Activated naive CD8-positive, alpha-beta T cell treated with anti-CD3 and anti-CD28 coated beads for 36 hours (primary cell): ENCODE measurements around the gene FNIP2. TPM values are rescaled to one million over a fixed set of nuclear protein-coding genes. Genes with fewer than 3 reads are reported as not detected.
A peak's percentile ranks its signal among the peaks of the same experiment; 100 is the strongest.
"Not testable (repeated sequence)": the region's sequence is repeated elsewhere in the genome, so short reads cannot be mapped to it uniquely, and the experiment has no call there.

ENCODE experiments used
- DNase-seq: peaks from one replicate; pipeline ENCODE4 v3.0.0; 2021
- H3K27ac Mint-ChIP-seq: one replicate; pipeline ENCODE4 v1.8.0; 2022; ENCODE audit warnings: mild to moderate bottlenecking, moderate library complexity, mixed read lengths
- H3K27me3 Mint-ChIP-seq: one replicate; pipeline ENCODE4 v1.8.0; 2022; ENCODE audit warnings: mild to moderate bottlenecking, mixed read lengths
- H3K36me3 Mint-ChIP-seq: one replicate; pipeline ENCODE4 v1.8.0; 2021; ENCODE audit warnings: mild to moderate bottlenecking, mixed read lengths
- H3K4me1 Mint-ChIP-seq: one replicate; pipeline ENCODE4 v1.8.0; 2021; ENCODE audit warnings: mixed read lengths
- H3K4me3 Mint-ChIP-seq: one replicate; pipeline ENCODE4 v1.8.0; 2022; ENCODE audit warnings: mild to moderate bottlenecking, moderate library complexity, mixed read lengths
- H3K9me3 Mint-ChIP-seq: one replicate; pipeline ENCODE4 v1.8.0; 2022; ENCODE audit warnings: mixed read lengths
- total RNA-seq, 2 experiments: library from RNA; stranded (reverse); gene quantifications; one replicate each; pipeline ENCODE4 v1.2.3, GENCODE V29; 2021

The FNIP2 gene
- total RNA-seq, 2 experiments from 2014 or later, result 10.9 to 11.5 TPM

- DNase-seq, result no peak
- Mint-ChIP-seq H3K4me3 (no peak overlapping the region), H3K27ac (no peak overlapping the region), H3K9me3 (peaks cover 2% of the 10 kb centered on the region), H3K4me1 (no peaks in the 10 kb centered on the region), H3K27me3 (peaks cover 13% of the 10 kb centered on the region), H3K36me3 (peaks cover 3% of the 10 kb centered on the region)
These were observed 14.2 kb upstream of the FNIP2 start for GRCh38 chr4:158754385-158755180.

- H3K27ac Mint-ChIP-seq, H3K4me1 Mint-ChIP-seq, H3K36me3 Mint-ChIP-seq, H3K9me3 Mint-ChIP-seq, DNase-seq, H3K4me3 Mint-ChIP-seq: not testable (repeated sequence)
- peaks cover 15% of the 10 kb centered on the region for H3K27me3 Mint-ChIP-seq
These were observed 13.0 kb upstream of the FNIP2 start for GRCh38 chr4:158755819-158756218.

- Mint-ChIP-seq H3K36me3 (peaks cover 3% of the 10 kb centered on the region), H3K27ac (no peak overlapping the region), H3K4me1 (peaks cover 1% of the 10 kb centered on the region), H3K27me3 (peaks cover 16% of the 10 kb centered on the region), H3K9me3 (peaks cover 2% of the 10 kb centered on the region), H3K4me3 (no peak overlapping the region)
- DNase-seq, result no peak
These were observed 12.2 kb upstream of the FNIP2 start for GRCh38 chr4:158756588-158756987.

GRCh38 chr4:158758142-158758541 lies 10.7 kb upstream of the FNIP2 start:
- Mint-ChIP-seq H3K4me3 (no peak overlapping the region), H3K4me1 (peaks cover 2% of the 10 kb centered on the region), H3K27ac (no peak overlapping the region), H3K36me3 (peaks cover 3% of the 10 kb centered on the region), H3K27me3 (peaks cover 18% of the 10 kb centered on the region), H3K9me3 (peaks cover 2% of the 10 kb centered on the region)
- DNase-seq, result no peak

- Mint-ChIP-seq H3K9me3 (peaks cover 2% of the 10 kb centered on the region), H3K4me1 (peaks cover 2% of the 10 kb centered on the region), H3K36me3 (peaks cover 3% of the 10 kb centered on the region), H3K27ac (no peak overlapping the region), H3K4me3 (no peak overlapping the region), H3K27me3 (peaks cover 18% of the 10 kb centered on the region)
- DNase-seq, result no peak
These were observed 10.1 kb upstream of the FNIP2 start for GRCh38 chr4:158758703-158759102.

GRCh38 chr4:158759539-158759938 lies 9.3 kb upstream of the FNIP2 start:
- not testable (repeated sequence) for H3K9me3 Mint-ChIP-seq, H3K4me3 Mint-ChIP-seq, H3K36me3 Mint-ChIP-seq, DNase-seq, H3K4me1 Mint-ChIP-seq, H3K27ac Mint-ChIP-seq
- H3K27me3 Mint-ChIP-seq, result peaks cover 18% of the 10 kb centered on the region

DNA sequence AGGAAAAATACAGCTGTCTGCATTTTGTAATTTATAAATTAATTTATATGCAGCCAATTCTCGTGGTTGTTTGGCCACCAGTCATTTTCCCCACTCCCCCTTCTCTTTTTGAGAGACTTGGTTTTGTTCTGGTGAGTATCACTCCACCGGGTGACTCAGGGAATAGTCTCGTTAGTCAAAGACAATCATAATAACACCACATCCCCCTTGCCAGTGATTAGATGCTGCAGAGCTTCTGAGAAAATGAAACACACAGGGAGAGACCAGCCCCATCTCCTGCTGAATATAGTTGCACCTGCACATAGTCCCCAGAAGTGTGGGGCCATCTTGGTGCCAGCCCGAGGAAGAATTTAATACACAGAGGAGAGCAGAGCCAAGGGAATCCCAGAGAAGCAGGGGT lies 8.0 kb upstream of the FNIP2 start:
- H3K4me3 Mint-ChIP-seq, result no peak overlapping the region
- DNase-seq, result no peak

GRCh38 chr4:158762553-158762952 lies 6.3 kb upstream of the FNIP2 start:
- DNase-seq, result no peak
- Mint-ChIP-seq H3K36me3 (no peaks in the 10 kb centered on the region), H3K27me3 (peaks cover 15% of the 10 kb centered on the region), H3K9me3 (no peaks in the 10 kb centered on the region), H3K4me3 (no peak overlapping the region), H3K4me1 (peaks cover 7% of the 10 kb centered on the region), H3K27ac (no peak overlapping the region)

More for the DNA sequence above, 8.0 kb upstream of the FNIP2 start:
- Mint-ChIP-seq H3K9me3 (peaks cover 2% of the 10 kb centered on the region), H3K4me1 (peaks cover 2% of the 10 kb centered on the region), H3K27ac (no peak overlapping the region), H3K36me3 (peaks cover 2% of the 10 kb centered on the region), H3K27me3 (peaks cover 18% of the 10 kb centered on the region)

DNA sequence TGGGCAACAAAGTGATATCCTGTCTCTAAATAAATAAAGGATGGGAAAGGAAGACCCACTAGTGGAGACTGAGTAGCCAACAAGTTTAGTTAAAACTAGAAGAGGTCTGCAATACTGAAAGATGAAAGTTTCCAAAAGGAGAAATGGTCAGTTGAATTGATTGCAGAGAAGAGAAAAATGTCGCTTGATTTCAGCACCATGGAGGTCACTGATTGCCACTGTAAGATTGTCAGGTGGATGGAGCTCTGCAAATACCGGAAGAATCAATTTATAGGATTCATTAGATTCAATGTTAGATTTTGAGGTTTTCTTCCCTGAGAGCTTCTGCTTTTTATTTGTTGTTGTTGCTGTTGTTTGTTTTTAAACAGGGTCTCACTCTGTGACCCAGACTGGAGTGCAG lies 5.4 kb upstream of the FNIP2 start:
- no peak overlapping the region for H3K27ac Mint-ChIP-seq
- no peak for DNase-seq
- H3K4me1 Mint-ChIP-seq, result peaks cover 17% of the 10 kb centered on the region
- H3K9me3 Mint-ChIP-seq, result no peaks in the 10 kb centered on the region
- peaks cover 15% of the 10 kb centered on the region for H3K27me3 Mint-ChIP-seq
- no peak overlapping the region for H3K4me3 Mint-ChIP-seq
- no peaks in the 10 kb centered on the region for H3K36me3 Mint-ChIP-seq

- DNase-seq, result no peak
- H3K36me3 Mint-ChIP-seq, result no peaks in the 10 kb centered on the region
- peaks cover 33% of the 10 kb centered on the region for H3K4me1 Mint-ChIP-seq
- no peaks in the 10 kb centered on the region for H3K9me3 Mint-ChIP-seq
- H3K4me3 Mint-ChIP-seq, result no peak overlapping the region
- no peak overlapping the region for H3K27ac Mint-ChIP-seq
- H3K27me3 Mint-ChIP-seq, result peaks cover 3% of the 10 kb centered on the region
These were observed 2.3 kb upstream of the FNIP2 start for GRCh38 chr4:158766434-158767044.

GRCh38 chr4:158767451-158767850 lies 1.4 kb upstream of the FNIP2 start:
- no peak for DNase-seq
- no peaks in the 10 kb centered on the region for H3K27me3 Mint-ChIP-seq
- no peaks in the 10 kb centered on the region for H3K9me3 Mint-ChIP-seq
- no peaks in the 10 kb centered on the region for H3K36me3 Mint-ChIP-seq
- H3K27ac Mint-ChIP-seq, result no peak overlapping the region
- H3K4me3 Mint-ChIP-seq, result peak overlapping the region; percentile 78
- H3K4me1 Mint-ChIP-seq, result peaks cover 38% of the 10 kb centered on the region

DNA sequence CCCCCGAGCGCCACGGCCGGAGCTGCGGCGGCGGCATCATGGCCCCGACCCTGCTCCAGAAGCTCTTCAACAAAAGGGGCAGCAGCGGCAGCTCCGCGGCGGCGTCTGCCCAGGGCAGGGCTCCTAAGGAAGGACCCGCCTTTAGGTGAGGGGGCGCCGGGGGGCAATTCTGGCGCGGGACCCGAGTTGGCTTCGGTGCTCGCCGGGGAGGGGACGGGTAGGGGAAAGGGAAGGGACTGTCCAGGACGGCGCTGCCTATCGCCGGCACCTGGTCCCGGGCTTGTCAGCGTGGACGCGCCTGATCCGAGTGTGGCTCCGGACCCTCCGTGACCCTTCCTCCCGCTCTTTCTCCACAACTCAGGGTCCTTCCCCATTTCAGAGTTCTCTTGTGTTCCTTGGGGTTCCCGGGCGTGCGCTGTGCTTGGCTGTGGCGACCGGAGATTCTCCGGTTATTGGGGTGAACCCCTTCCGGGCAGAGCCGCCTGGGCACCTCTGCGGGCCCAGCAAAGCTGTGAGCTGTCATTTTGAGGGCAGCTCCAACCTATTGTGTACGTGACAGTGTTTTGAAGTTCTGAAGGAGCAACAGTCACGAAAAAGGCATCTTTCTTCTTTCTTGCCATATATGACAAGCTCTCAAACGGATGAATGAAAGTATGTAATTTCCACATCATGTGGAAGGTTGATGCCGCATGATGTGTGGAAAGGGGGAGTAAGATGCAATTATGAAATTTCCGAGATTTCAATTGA lies 522 bp downstream of the FNIP2 start:
- Mint-ChIP-seq H3K4me1 (peaks cover 46% of the 10 kb centered on the region), H3K27me3 (no peaks in the 10 kb centered on the region), H3K36me3 (no peaks in the 10 kb centered on the region), H3K4me3 (peak overlapping the region; percentile 98), H3K9me3 (no peaks in the 10 kb centered on the region), H3K27ac (peak overlapping the region; percentile 96)
- DNase-seq, result peak; percentile 51

GRCh38 chr4:158770671-158771070 lies 1.8 kb downstream of the FNIP2 start:
- H3K36me3 Mint-ChIP-seq, result peaks cover 2% of the 10 kb centered on the region
- no peak for DNase-seq
- no peaks in the 10 kb centered on the region for H3K9me3 Mint-ChIP-seq
- H3K27ac Mint-ChIP-seq, result no peak overlapping the region
- no peak overlapping the region for H3K4me3 Mint-ChIP-seq
- peaks cover 50% of the 10 kb centered on the region for H3K4me1 Mint-ChIP-seq
- H3K27me3 Mint-ChIP-seq, result no peaks in the 10 kb centered on the region

DNA sequence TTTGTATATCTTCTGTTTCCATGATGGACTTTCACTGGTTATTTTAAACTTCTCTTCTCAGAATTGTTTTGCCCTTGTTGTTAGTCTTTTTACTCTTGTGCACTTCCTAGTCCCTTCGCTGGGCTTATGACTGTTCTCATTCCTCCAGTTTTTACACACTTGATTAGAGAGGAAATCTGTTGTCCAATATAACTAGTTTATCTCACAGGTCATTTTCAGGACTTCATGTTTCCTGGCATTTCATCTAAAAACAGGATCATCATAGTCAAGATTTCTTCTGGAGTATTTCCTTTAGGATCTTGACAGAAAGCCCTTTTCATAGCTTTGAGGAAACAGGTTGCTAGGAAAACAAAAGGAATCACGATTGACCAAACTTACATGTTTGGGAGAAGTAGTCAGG lies 3.0 kb downstream of the FNIP2 start:
- Mint-ChIP-seq H3K27me3 (no peaks in the 10 kb centered on the region), H3K9me3 (no peaks in the 10 kb centered on the region), H3K4me3 (no peak overlapping the region), H3K36me3 (peaks cover 2% of the 10 kb centered on the region), H3K27ac (no peak overlapping the region), H3K4me1 (peaks cover 56% of the 10 kb centered on the region)
- DNase-seq, result no peak

DNA sequence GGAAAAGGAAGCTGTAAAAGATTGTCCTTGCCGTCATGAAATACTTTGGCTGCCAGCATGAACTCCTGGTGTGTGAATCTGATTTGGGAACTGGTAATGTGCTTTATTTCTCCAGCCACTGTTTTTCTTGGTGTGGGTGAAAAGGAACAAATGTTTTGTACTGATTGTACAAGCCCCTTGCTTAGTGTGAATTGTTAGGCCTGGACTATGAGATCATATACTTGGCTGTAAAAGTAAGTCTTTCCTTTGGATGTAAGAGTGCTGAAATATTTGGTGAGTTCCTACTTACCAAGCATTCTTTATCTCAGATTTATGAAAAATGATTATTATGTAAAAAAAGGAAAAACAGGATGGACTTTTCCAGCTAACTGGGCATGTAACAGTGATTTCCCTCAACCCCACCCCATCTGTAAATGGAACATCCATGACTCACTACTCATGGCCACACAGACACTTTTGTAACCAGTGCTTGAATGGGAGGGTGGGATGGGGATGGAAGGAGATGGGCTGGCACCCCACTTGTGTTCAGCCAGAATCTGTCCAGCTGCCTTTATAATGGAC lies 6.3 kb downstream of the FNIP2 start:
- Mint-ChIP-seq H3K4me3 (no peak overlapping the region), H3K27ac (no peak overlapping the region), H3K36me3 (peaks cover 2% of the 10 kb centered on the region), H3K9me3 (no peaks in the 10 kb centered on the region), H3K27me3 (no peaks in the 10 kb centered on the region), H3K4me1 (peaks cover 52% of the 10 kb centered on the region)
- DNase-seq, result no peak
